ENCODE measurements around the gene HHEX. TPM values are rescaled to one million over a fixed set of nuclear protein-coding genes. Genes with fewer than 3 reads are reported as not detected.
A peak's percentile ranks its signal among the peaks of the same experiment; 100 is the strongest.

Gene HHEX
- total and polyA plus RNA-seq, 10 of the 15 experiments (the other 5 are each of a cell fraction or from before 2014, with no cell fraction given): 3.9 to 32.8 (median 16.4) TPM

- no peak for TF ChIP-seq RELB (IDR thresholded peaks at IDR 0.05; ENCODE audit: low read depth)
- TF ChIP-seq EGR1 (IDR thresholded peaks at IDR 0.05; ENCODE audit: borderline replicate concordance in 1 of 2, low read depth in 2 of 2, low read length in 2 of 2): peak in 1 of 2 experiments; percentile 66; a peak in 1 of 3 replicates
- no peak for TF ChIP-seq POU2F2 (IDR thresholded peaks at IDR 0.05; ENCODE audit: borderline replicate concordance, low read depth, low read length)
- TF ChIP-seq PBX3 (IDR thresholded peaks at IDR 0.05; ENCODE audit: insufficient replicate concordance, low read depth, low read length): no peak
- TF ChIP-seq DPF2 (IDR thresholded peaks at IDR 0.05): no peak
- no peak for TF ChIP-seq ASH2L (IDR thresholded peaks at IDR 0.05; ENCODE audit: borderline replicate concordance, low read depth)
- TF ChIP-seq SP1 (IDR thresholded peaks at IDR 0.05; ENCODE audit: low read depth, low read length): no peak
- peak; percentile 42; the same call in 1 of the 2 replicates for TF ChIP-seq NFYB (IDR thresholded peaks at IDR 0.05; ENCODE audit: insufficient read depth, low read depth, low read length)
- no peak for TF ChIP-seq SMARCA5 (IDR thresholded peaks at IDR 0.05)
- TF ChIP-seq RB1 (IDR thresholded peaks at IDR 0.05; ENCODE audit: borderline replicate concordance): no peak
- TF ChIP-seq POLR2A (IDR thresholded peaks at IDR 0.05; ENCODE audit: low read depth, low read length): 0 out of 2 replicates have a peak, but pooled peaks have one; percentile 53
- TF ChIP-seq TBL1XR1 (IDR thresholded peaks at IDR 0.05; ENCODE audit: low read depth, low read length): no peak
- no peak for TF ChIP-seq EP300 (IDR thresholded peaks at IDR 0.05; ENCODE audit: borderline replicate concordance in 1 of 2, control insufficient read depth in 1 of 2, low read depth in 2 of 2, low read length in 2 of 2)
- TF ChIP-seq SREBF1 (IDR thresholded peaks at IDR 0.05; ENCODE audit: low read length): no peak
- no peak for TF ChIP-seq ZBTB40 (IDR thresholded peaks at IDR 0.05; ENCODE audit: borderline replicate concordance)
- TF ChIP-seq IRF3 (IDR thresholded peaks at IDR 0.05): no peak
- no peak for TF ChIP-seq CEBPZ (IDR thresholded peaks at IDR 0.05; ENCODE audit: low read depth, low read length)
- no peak for TF ChIP-seq SMAD5 (IDR thresholded peaks at IDR 0.05; ENCODE audit: low read depth)
- TF ChIP-seq NR2F1 (conservative IDR thresholded peaks at IDR 0.05): no peak
Measured at GRCh38 chr10:92689663-92690210, at the start of gene HHEX (continued).
